GM23338 (cell line): ENCODE measurements around the gene TAC3.

Experiments
- CTCF ChIP-seq, 2 experiments: fragments of 200-600 bp in 1 of 2; sonication (generic) in 1 of 2; conservative IDR thresholded peaks; 2 replicates each; pipeline versions ENCODE4 v1.5.1 to v1.6.1; 2016 to 2017; ENCODE audit warnings: antibody characterized with exemption in 2 of 2, low read depth in 2 of 2, mild to moderate bottlenecking in 2 of 2, moderate library complexity in 1 of 2
- EZH2 ChIP-seq: fragments of 200-600 bp; sonication (generic); IDR thresholded peaks from one replicate; pipeline ENCODE4 v1.8.0; 2017; ENCODE audit warnings: antibody characterized with exemption, mild to moderate bottlenecking, low read depth; ENCODE audit not compliant: unreplicated experiment
- EZH2phosphoT487 ChIP-seq: fragments of 200-600 bp; sonication (generic); IDR thresholded peaks from one replicate; pipeline ENCODE4 v1.8.1; 2018; ENCODE audit warnings: antibody characterized with exemption; ENCODE audit not compliant: unreplicated experiment
- POLR2AphosphoS5 ChIP-seq: IDR thresholded peaks from 2 replicates; pipeline ENCODE4 v1.6.1; 2016; ENCODE audit warnings: antibody characterized with exemption, low read depth

DNA sequence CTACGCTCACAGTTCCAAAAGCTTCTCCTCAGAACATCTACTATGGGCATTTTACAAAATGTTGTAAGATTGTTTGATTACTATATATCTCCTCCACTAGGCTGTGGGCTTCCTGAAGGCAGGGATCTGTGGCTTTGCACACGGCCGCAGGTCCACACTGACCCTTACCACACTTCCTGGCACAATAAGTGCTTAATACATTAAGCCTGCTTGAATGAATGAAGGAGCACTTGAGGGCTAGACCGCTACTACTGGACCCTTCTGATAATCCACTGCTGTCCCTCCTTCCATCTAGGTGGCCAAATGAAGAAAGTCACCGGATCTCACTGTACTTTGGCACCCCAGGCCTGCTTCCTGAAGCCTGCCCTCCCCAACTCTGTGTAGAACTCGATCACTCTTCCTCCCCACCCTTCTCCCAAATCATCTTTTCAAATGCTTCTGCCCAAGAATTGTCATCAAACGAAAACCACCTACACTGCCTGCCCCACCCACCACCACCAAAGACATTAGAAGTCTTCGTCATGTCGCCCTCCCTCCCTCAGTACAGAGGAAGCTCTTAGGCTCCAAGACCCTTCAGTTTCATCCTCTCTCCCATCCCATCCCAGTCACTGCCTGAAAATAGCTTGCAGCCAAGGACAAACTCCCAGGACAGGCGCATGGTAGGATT lies 9.4 kb downstream of the TAC3 start:
- TF ChIP-seq POLR2AphosphoS5 (no peak), CTCF (conservative IDR thresholded peaks at IDR 0.05; ENCODE audit: low read depth in 2 of 2) (no peak), EZH2phosphoT487 (no peak), EZH2 (no peak)
